NCI-H1092 treated with DMSO at 0.1 percent for 48 hours (cell line): ENCODE results near the gene CNKSR3.
"Not testable (repeated sequence)": the region's sequence is repeated elsewhere in the genome, so short reads cannot be mapped to it uniquely, and the experiment has no call there.

ENCODE experiments used
- DNase-seq: peaks from one replicate; lab custom pipeline; 2025; lab: John Stamatoyannopoulos, UW

Gene CNKSR3

GRCh38 chr6:154528310-154528915, 17.9 kb upstream of the CNKSR3 start:
- DNase-seq: no peak

- no peak for DNase-seq
Observed at GRCh38 chr6:154526996-154527395, 16.5 kb upstream of the CNKSR3 start.

DNA sequence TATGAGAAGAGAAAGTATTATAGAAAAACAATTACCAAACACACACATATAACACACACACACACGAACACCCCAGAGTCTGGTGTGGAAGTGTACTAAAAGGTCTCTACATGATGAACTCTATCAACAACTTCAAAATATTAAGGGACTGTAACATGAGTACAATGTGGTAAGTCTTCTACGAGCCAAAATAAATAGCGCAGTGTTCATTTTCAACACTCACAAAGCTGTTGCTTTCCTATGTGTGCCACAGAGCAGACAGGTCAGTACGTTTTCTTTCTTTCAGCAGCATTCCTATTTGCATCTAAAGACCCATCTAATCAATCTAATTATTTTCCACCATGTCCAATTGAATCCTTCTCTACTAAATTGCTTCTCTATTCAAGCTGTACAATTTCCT, 12.1 kb upstream of the CNKSR3 start:
- DNase-seq: peak; percentile 81

GRCh38 chr6:154521412-154521811, 10.9 kb upstream of the CNKSR3 start:
- no peak for DNase-seq

DNA sequence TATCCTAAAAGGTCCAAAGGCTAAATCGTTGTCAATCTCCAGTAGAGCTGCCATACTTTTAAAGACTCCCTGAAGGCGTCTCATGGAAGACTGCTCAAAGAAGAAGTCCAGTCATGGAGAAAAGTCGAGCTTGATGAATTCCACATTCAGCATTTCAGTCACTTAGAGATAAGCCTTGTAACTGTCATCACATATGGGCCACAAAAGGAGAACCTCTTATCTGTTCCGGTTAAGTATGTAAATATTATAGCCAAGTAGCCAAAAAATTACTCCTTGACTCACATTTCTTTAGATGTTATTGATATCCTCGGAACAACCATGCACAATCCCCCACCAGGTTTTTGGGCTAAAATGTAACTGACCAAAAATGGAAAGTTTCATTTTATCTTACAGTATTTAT, 9.8 kb upstream of the CNKSR3 start:
- DNase-seq: no peak

DNA sequence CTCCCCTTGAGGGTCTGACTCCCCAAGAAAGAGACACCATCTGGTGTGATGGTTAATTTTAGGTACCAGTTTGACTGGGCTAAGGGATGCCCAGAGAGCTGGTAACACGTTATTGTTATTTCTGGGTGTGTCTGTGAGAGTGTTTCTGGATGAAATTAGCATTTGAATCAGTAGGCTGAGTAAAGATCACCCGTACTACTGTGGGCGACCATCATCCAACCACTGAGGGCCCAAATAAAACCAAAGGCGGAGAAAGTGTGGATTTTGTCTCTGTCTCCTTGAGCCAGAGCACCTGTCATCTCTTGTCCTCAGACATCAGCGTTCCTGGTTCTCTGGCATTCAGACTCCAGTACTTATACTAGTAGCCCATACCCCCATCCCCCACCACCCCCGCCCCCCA, 7.9 kb upstream of the CNKSR3 start:
- DNase-seq: no peak

DNA sequence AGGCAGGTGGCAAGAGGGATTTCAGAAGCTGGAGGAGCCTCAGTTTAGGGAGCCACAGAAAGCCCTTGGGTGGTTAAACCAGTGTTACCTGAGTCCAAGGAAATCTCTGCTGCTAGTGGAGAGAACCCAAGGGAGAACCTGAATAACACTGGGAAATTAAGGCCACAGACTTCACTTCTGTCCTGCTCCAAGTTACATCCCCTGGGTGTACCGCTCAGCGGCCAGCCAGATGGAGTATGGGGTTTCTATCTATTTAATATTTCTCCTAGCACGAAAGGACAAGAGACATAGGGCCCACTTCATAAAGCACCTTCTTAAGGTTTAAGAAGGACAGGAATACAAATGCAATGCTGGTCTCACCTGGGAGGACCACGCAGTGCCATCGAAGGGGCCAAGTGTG, 5.8 kb upstream of the CNKSR3 start:
- DNase-seq: no peak

GRCh38 chr6:154515826-154516225, 5.3 kb upstream of the CNKSR3 start:
- no peak for DNase-seq

DNA sequence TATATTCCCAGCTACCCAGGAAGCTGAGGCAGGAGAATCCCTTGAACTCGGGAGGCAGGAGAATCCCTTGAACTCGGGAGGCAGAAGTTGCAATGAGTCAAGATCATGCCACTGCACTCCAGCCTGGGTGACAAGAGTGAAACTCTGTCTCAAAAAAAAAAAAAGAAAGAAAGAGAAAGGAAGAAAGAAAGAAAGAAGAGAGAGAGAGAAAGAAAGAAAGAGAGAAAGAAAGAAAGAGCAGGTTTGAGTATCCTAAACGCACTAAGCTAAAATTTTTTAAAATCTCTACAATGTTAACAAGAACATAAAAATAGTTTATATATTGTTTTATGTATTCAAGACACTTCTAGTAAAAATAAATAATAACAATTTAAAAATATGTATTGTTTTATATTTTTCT, 4.6 kb upstream of the CNKSR3 start:
- DNase-seq: not testable (repeated sequence)

DNA sequence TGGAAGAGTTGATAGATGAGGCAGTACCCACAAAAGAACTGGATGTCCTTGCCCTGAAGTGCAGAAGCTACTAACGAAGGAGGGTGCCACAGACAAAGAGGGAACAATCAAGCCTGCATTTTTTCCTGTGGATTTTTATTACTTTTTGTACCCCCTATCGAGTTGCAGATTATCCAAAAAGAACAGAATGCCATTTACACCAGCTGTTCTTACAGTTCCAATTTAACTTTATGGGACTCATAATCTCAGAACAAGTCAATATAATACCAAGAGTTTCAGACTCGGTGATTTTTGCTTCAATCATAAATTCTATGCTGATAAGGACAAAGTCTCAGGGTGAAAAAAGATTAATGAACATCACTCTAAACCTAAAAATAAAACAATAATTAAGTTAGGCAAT, 4.0 kb upstream of the CNKSR3 start:
- no peak for DNase-seq

- DNase-seq: no peak
Observed at GRCh38 chr6:154513601-154514320, 3.3 kb upstream of the CNKSR3 start.

GRCh38 chr6:154512201-154512600, 1.7 kb upstream of the CNKSR3 start:
- DNase-seq: no peak

- DNase-seq: no peak
Observed at GRCh38 chr6:154511791-154512190, 1.3 kb upstream of the CNKSR3 start.

GRCh38 chr6:154509421-154510143, 903 bp downstream of the CNKSR3 start:
- peak; percentile 43 for DNase-seq

DNA sequence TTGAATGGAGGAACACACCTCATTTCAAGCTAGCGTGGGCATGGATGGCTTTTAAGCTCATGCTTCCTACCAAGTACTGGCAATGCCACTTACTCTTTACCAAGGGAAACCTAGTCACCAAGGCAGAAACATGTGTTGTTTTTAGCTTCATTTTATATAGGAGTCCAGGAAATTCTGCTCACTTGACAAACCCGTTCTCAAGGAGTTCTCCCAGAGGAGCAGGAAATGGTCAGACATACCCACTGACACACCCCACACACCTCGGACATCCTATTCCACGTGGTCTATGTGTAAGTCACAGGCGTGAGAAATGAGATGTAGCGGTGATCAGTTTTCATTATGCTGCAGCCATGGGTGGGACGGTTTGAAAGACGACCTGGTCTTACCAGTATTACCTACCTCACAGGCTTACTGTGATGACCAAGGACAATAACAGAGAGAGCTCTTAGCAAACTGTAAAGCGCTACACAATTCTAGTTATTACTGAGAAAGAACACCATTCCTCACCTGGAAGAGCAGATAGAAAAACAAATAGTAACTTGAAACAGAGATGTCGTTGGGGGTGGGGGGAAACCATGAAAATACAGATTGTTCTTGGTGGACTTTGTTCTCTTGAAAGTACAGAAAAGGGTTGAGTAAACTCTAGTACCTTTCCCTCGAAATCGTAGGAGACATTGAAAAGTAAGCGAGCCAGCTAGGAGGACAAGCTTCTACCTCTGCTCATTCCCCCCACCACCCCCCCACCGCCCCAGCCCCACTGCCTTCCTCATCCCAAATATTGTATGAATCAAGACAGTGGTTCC, 1.7 kb downstream of the CNKSR3 start:
- DNase-seq: no peak

DNA sequence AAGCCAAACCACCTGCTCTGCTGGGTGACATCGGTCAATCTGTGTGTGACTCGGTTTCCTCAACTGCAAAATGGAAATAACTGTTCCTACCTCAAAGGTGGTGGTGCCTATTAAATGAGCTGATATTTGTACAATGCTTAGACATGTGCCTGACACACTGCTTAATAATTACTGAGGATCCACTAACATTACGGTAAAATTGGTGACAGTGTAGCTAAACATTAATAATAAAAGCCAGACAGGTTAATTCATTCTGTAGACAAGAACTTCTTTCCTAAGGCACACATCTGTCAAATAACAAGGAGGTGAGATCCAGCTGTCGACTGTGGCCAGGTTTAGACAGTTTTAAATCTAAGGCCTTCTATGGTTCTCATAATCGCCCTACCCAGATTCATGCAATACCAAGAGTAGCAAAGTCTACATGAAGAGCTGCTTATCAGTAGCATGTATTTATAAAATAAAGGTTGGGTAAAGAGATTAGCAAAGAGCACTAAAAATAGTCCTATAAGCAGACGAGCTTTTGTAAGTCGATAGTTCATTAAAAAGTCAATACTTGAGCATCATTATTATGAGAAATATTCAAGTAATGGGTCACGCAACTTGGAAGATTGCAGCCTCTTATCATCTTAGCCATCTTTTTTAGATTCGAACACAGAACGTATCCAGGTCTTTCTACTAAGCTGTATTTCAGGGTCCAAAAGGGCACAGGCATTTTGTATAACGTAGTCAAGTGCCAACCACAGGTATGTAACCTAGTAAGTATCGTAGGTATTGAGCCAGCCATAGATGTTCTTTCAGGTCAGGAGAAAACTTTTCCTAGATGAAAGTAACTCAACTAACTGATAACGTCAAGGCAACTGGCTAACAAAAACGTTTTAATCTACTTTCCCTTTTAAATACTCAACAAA, 3.2 kb downstream of the CNKSR3 start:
- no peak for DNase-seq

GRCh38 chr6:154506582-154506981, 3.9 kb downstream of the CNKSR3 start:
- no peak for DNase-seq

GRCh38 chr6:154506108-154506507, 4.4 kb downstream of the CNKSR3 start:
- no peak for DNase-seq

DNA sequence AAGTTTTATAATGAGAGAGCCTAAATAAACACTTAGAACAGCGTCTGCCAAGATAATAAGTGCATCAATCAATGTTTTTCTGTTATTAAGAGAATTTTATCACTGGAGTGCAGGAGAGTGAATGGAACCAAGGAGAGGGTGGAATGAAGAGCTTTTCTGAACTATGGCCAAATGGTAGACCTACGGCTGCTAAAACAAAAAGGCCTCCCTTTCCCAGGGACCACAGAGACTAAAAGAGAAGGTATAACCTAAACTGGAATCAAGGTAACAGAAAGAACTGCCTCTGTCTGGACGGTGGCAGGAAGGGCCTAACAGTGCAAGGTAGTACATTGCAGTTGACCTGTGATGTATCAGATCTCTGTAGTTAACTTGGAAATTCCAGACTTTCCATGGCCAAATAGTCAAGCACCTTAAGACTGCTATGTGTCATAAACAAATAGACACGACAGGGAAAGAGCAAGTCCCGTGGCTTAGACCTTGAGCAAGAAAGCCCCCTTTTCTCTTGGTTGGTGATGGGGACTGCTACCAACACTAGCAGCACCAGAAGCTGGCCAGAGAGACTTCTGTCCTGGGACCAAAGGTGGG, 5.5 kb downstream of the CNKSR3 start:
- DNase-seq: no peak

DNA sequence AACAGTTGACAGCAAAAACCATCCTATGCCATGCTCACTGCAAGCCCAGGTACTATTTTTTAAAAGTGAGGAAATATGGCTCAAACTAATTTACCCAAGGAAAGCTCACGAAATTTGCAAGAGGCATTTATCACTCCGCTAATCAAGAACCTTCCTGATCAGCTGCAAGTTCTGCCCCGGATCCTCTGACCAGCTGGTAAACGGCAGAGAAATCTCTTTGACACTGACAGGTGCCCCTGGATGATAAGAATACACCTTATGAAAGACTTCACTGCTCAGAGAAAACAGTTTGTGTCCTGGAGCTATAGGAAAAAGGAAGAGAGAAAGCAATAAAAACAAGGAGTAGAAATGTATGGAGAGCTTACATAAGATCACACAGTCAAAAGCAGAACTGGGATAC, 6.4 kb downstream of the CNKSR3 start:
- DNase-seq: no peak

- DNase-seq: no peak
Observed at GRCh38 chr6:154503658-154504057, 6.8 kb downstream of the CNKSR3 start.
